ENCODE measurements around the gene SPINK6.
A peak's percentile ranks its signal among the peaks of the same experiment; 100 is the strongest.

Gene SPINK6

GRCh38 chr5:148202531-148203203 lies at the start of gene SPINK6:
TSS of gene SPINK6 (plus strand) at chr5:148203042. CDS start at chr5:148203097, 55 bp downstream.
- DNase-seq (ENCODE audit: low spot score) = no peak

DNA sequence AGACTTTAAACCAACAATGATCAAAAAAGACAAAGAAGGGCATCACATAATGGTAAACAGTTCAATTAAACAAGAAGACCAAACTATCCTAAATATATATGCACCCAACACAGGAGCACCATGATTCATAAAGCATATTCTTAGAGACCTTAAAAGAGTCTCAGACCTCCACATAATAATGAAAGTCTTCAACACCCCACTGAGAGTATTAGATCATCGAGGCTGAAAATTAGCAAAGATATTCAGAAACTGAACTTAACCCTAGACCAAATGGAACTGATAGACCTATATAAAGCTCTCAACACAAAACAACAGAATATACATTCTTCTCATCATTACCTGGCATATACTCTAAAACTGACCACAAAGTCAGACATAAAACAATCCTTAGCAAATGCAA lies 46.2 kb upstream of the SPINK6 start:
- DNase-seq (ENCODE audit: low spot score) = no peak

GRCh38 chr5:148162038-148162437 lies 40.8 kb upstream of the SPINK6 start:
- DNase-seq (ENCODE audit: low spot score) = no peak

DNA sequence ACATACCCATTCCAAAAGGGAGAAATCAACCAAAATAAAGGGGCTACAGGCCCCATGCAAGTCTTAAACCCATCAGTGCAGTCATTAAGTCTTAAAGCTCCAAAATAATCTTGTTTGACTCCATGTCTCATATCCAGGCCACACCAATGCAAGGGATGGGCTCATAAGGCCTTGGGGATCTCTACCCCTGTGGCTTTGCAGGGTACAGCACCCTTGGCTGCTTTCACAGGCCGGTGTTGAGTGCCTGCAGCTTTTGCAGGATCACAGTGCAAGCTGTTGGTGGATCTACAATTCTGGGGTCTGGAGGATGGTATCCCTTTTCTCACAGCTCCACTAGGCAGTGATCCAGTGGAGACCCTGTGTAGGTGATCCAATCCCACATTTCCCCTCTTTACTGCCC lies 39.5 kb upstream of the SPINK6 start:
- DNase-seq (ENCODE audit: low spot score) = no peak

DNA sequence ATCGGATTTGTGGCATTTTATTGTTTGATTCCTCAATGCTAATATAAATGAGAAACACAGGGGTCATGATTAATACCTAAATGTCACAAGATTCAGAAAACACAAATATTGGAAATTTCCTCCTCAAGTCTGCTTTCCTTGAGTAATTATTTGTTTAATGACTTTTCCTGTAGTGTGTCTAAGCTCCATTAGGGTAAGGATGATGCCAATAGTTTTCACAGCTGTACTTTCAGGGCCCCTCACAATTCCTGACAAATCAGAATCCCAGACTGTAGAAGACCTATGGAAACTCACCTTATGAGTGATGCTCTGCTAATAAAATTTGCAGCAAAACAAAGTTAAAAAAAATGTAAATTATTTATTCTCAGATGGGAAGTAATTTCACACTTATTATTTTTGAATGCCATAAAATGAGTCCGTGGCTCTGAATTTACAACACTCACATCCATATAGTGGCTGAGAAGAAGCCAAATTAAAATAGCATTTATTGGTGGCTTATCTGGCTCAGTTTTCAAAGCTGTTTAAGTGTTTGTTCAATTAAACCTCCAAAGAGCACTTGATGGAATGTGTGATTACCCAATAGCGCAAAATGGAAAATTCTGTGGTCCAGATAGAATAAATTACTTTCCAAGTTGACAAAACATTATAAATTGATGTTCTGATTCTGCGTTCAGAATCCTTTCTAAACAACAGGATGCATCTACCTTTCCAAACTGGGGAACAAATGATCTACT lies 36.1 kb upstream of the SPINK6 start:
- no peak for DNase-seq (ENCODE audit: low spot score)

DNA sequence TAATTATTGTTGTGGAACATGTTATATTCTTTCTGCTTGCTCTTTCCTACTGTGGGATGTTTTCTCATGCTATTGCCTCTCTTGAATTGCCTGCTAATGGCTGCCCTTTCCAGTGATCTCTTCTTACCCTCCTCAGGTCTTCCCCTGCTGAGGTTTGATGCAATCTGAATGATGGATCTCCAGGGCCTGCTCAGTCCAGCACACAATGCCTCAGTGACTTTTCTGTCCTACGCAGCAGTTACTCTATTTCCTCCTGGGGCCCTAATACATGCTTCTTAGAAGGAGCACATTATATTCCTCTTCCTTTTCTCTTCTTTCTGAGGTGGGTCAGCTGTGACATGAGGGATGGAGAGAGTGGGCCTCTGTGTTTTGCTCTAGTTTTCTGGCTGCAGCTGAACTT lies 34.6 kb upstream of the SPINK6 start, which contains the start of gene SPINK14:
TSS of gene SPINK14 (plus strand) at position 301 of the 400 bp plus-strand sequence. CDS start 1,187 bp downstream, outside the sequence.
- no peak for DNase-seq (ENCODE audit: low spot score)

DNA sequence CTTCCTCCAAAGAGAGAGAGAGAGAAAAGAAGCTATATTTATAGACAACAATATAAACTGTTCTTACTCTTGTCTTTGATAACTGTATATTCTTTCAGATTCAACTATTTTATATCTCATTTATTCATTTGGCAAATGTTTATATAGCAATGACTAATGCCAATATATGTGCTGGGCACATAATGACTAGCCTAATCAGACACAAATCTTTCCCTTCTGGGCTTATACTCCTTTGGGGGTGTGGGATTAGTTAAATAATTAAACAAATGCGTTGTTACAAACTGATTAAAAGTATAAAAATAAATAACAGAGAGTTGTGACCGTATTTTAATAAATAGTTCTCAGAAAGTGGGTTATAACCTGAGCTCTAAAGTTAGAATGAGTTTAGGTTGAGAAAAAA lies 30.5 kb upstream of the SPINK6 start:
- DNase-seq (ENCODE audit: low spot score) = no peak

GRCh38 chr5:148176480-148176879 lies 26.4 kb upstream of the SPINK6 start:
- DNase-seq (ENCODE audit: low spot score) = no peak

DNA sequence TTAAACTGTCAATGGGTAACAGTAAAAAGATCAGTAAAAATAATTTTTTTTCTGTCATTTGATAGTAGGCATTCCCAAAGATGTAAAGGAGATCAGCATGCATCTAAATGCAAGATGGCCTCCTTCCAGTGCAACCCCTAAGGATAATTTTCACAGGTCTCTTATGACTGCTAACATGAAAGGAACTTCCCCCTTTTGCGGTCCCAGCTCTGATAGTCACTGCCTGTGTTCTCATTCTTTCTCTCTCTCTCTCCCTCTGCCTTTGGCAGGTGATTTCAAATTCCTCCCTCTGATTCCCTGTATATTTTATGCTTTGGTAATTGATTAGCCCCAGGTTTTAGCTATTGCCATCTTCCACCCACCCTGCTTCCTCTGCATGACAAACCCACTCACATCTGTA lies 25.6 kb upstream of the SPINK6 start:
- no peak for DNase-seq (ENCODE audit: low spot score)

- peak; percentile 62 for DNase-seq (ENCODE audit: low spot score)
Measured at GRCh38 chr5:148179234-148179824, 23.5 kb upstream of the SPINK6 start.

DNA sequence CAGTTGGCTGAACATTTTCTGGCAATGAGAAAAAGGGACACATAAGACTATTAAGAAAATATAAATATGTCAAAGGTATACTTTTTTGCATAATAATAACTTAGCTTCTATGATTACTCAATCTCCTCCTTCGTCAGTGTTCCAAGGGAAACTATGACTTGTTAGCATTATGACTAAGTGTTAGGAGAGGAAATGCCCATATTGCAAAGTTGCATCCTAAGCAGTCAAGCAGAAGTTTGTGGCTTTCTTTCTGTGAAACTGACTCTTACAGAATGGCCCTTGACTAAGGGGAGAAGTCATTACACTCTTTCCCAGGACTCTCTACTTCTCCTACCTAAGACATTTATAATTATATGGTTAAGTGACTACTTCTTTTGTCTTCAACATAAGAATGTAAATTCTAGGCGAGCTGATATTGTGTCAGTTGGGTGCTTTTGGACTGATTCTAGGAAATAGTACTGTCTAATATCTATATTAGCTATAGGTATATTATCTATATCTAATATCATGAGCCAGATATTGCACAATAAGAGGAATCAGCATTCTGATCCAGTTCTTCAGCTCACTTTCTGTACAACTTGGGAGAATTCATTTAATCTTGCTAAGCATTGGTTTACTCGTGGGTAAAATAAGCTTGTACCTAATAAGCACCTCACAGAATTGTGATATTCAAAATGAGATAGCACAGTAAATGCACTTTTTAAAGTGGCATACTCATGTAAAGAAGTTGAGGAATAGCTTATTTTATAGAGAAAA lies 16.4 kb upstream of the SPINK6 start:
- peak; percentile 82 for DNase-seq (ENCODE audit: low spot score)

DNA sequence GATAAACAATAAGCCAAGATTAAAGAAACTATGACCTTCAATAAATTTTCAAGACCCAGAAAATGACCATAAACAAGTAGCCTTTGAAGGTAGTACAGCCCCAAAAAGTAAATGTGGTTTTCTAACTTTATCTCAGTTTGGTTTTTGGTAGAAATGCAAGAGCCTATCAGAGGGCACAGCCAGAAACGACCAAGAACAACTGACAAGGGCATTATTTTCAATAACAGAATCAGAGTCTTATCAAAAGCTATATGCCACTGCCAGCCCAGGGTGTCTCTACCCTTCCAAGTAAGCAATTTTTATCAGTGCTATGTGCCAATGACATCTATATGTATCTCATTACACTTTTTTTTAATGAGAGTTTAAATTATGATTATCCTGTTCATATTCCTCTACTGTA lies 11.8 kb upstream of the SPINK6 start:
- no peak for DNase-seq (ENCODE audit: low spot score)

GRCh38 chr5:148193202-148193601 lies 9.6 kb upstream of the SPINK6 start:
- DNase-seq (ENCODE audit: low spot score) = no peak

DNA sequence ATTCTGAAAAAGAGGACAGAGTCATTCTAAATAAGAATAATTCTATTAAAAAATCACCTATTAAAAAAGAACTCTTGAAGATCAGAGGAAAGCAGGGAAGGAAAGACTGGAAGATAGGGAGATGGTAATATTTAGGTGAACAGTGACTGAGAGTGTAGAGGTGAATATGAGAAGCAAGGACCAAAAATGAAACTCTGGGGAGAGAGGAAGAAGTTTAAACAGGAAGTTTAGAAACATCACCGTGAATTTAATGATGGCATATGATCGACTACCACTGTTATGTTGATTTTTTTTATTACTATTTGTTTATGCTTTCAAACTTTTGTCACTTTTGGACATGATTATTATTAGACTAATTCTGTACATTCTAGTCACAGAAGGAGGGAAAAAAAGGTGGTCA lies 1.7 kb upstream of the SPINK6 start:
- no peak for DNase-seq (ENCODE audit: low spot score)

GRCh38 chr5:148205044-148205806 lies 2.4 kb downstream of the SPINK6 start:
- DNase-seq (ENCODE audit: low spot score) = no peak

DNA sequence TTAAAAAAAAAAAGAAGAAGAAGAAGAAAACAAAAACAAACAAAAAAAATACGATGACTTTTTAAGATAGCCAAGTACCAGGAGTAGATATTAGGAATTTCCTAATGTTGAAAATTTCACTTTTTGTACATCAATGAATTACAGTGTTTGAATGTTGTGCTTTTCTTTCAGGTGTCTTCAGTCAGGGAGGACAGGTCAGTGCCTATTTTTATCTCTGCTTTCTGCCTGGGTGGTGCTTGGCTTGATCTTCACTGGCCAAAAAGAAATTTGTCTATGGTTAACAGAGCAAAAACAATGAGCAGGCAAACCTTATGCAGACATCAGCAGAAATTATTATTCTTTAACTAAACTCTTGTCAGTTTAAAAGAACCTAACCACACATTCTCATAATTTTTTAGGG lies 3.0 kb downstream of the SPINK6 start:
- DNase-seq (ENCODE audit: low spot score) = no peak

- DNase-seq (ENCODE audit: low spot score) = no peak
Measured at GRCh38 chr5:148206620-148207019, 3.8 kb downstream of the SPINK6 start.

DNA sequence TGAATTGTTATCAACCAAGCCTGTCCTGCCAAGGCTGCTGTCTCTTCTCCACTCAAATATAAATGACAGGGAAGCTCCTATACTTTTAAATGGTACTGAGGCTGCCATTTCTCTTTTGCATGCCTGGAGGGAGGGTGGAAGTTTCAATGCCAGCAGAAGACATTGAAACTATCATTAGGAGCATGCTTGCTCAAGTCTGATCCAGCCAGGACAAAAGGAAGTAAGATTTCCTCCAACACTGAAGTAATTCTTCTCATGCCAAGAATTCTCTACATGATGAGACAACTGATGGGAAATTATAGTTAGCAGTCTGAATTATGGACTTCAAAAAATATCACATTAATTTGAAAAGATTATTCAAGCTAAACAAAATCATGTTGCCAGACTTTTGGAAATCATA lies 5.4 kb downstream of the SPINK6 start:
- no peak for DNase-seq (ENCODE audit: low spot score)

GRCh38 chr5:148209151-148209770 lies 6.4 kb downstream of the SPINK6 start:
- DNase-seq (ENCODE audit: low spot score) = no peak

DNA sequence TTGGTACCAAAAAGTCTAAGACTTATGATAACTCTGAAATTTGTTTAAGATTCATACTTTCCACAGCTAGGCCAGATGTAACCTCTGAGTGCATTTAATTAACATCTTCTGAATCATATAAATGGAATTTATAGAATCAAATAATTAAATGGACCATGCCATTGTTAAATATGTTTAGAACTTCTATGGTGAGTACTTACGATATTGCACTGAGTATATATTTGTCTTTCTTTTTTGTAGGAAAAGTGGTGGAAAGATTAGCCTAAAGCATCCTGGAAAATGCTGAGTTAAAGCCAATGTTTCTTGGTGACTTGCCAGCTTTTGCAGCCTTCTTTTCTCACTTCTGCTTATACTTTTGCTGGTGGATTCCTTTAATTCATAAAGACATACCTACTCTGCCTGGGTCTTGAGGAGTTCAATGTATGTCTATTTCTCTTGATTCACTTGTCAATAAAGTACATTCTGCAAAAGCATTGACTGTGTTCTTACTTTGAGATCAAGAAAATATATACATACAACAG lies 11.9 kb downstream of the SPINK6 start:
- DNase-seq (ENCODE audit: low spot score) = no peak

GRCh38 chr5:148221508-148221907 lies 18.7 kb downstream of the SPINK6 start:
- no peak for DNase-seq (ENCODE audit: low spot score)

All from kidney capillary endothelial cell (primary cell).